NCI-H526 treated with DMSO at 0.1 percent for 48 hours (cell line): ENCODE data around the gene NFIC.

ENCODE experiments used
- DNase-seq: peaks from one replicate; lab custom pipeline; 2025; lab: John Stamatoyannopoulos, UW

The NFIC gene

GRCh38 chr19:3469638-3470499 is 103.5 kb downstream of the NFIC start:
- DNase-seq, result no peak

- DNase-seq, result no peak
These were observed 104.2 kb downstream of the NFIC start for GRCh38 chr19:3470500-3471128.

DNA sequence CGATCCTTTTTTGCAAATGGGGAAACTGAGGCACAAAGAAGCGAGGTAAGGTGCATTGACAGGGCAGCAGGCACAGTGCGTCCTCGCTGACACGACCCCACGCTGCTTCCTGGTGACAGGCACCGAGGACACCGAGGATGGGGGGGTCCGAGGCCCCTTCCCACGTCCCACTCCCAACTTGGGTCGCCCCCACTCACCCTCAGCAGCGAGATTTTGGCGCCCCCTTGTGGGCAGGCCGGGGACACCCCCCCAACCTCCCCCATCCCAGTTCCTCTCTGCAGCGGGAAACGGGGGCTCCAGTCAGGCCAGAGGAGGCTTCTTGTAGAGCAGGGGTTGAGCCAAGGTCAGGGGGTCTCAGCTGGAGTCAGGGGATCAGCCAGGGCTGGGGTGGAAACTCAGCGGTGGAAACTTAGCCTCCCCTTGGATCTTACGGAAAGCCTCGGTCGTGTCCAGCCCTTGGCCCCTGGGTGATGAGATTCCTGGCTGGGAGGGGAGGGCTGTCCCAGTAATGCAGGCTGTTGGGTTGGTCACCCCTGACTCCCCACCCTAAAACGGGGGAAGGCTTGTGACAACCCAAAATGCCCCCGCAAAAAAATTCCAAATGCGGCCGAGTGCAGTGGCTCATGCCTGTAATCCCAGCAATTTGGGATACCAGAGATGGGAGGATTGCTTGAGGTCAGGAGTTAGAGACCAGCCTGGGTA is 105.7 kb downstream of the NFIC start:
- DNase-seq, result no peak

DNA sequence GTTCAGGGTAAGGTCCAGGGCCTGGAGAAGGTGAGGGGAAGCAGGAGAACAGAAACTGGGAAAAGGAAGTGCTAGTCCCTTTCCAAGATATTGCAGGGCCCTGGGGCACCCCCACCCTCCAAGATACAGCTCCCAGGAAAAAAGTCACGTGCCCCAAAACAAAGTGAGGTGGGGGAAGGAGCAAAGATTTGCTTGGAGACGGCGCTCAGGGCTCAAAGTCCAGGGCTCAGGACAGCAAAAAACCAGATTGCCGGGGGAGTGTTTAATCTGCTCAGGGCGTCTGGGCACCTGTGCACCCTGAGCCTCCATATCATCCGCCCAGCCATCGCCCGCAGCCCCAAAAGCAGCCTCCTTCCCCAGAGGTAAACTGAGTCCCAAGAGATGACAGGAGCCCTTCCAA is 107.6 kb downstream of the NFIC start:
- DNase-seq, result no peak

- no peak for DNase-seq
These were observed 108.2 kb downstream of the NFIC start for GRCh38 chr19:3474614-3475013.

GRCh38 chr19:3475449-3475848 is 109.1 kb downstream of the NFIC start:
- no peak for DNase-seq

- DNase-seq, result no peak
These were observed 110.4 kb downstream of the NFIC start for GRCh38 chr19:3476830-3477229.

DNA sequence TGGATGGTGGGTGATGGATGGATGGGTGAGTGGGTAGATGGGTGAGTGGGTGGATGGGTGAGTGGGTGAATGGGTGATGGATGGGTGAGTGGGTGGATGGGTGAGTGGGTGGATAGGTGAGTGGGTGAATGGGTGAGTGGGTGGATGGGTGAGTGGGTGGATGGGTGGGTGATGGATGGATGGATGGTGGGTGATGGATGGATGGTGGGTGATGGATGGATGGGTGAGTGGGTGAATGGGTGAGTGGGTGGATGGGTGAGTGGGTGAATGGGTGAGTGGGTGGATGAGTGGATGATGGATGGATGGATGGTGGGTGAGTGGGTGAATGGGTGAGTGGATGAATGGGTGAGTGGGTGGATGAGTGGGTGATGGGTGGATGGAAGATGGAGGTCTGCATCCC is 111.1 kb downstream of the NFIC start:
- DNase-seq, result no peak

GRCh38 chr19:3477951-3478350 is 111.6 kb downstream of the NFIC start:
- DNase-seq, result no peak

GRCh38 chr19:3478409-3479176 is 112.2 kb downstream of the NFIC start:
- no peak for DNase-seq

GRCh38 chr19:3479177-3479833 is 112.9 kb downstream of the NFIC start:
- DNase-seq, result no peak

DNA sequence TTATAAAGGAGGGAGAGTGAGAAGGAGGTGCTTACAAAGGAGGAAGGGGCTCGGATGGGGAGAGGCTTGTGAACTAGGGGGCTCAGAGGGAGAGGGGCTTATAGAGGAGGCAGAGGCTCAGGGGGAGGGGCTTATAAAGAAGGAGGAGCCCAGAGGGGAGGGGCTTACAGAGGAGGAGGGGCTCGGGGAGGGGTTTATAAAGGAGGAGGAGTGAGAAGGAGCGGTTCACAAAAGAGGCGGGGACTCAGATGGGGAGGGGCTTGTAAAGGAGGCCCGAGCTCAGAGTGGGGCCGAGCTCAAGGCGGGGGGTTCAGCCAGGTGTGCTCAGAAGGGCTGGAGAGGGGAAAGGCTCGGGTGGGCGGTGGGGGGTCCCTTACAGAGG is 113.4 kb downstream of the NFIC start:
- no peak for DNase-seq

GRCh38 chr19:3480383-3481091 is 114.2 kb downstream of the NFIC start, which contains the start of gene SMIM24:
SMIM24 (minus strand) TSS chr19:3480525; CDS start chr19:3480463, 62 bp downstream.
- no peak for DNase-seq

DNA sequence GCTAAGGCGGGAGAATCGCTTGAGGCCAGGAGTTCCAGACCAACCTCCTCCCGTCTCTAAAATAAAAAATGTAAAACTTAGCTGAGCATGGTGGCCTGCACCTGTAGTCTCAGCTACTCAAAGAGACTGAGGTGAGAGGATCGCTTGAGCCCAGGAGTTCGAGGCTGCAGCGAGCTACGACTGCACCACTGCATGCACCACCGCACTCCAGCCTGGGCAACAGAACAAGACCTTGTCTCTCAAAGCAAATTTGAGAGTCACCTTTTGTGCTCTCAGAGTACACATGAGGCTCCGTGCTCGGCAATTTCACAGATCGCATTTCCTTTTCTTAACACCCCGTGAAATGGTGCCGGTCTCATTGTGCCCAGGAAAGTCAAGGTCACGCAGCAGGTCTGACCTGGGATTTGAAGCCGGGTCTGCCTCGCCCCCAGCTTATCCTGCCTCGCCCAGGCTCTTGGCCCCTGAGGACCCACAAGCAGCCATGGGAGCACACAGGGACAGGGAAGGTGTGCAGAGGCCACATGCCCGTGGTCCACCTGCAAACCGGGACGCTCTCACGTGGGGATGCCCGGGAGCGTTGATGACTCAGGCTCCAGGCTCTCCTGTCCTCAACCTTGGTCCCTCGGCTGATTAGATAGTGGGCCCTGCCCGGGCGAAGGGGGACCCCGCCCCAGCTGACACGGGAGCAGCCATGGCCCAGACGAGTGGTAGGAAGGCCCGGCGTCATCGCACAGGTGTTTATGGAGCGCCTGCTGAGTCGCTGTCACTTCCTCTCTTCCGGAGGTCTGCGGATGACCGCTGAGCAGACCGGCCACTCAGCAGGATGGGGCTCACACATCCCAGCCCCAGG is 115.1 kb downstream of the NFIC start:
- DNase-seq, result no peak

DNA sequence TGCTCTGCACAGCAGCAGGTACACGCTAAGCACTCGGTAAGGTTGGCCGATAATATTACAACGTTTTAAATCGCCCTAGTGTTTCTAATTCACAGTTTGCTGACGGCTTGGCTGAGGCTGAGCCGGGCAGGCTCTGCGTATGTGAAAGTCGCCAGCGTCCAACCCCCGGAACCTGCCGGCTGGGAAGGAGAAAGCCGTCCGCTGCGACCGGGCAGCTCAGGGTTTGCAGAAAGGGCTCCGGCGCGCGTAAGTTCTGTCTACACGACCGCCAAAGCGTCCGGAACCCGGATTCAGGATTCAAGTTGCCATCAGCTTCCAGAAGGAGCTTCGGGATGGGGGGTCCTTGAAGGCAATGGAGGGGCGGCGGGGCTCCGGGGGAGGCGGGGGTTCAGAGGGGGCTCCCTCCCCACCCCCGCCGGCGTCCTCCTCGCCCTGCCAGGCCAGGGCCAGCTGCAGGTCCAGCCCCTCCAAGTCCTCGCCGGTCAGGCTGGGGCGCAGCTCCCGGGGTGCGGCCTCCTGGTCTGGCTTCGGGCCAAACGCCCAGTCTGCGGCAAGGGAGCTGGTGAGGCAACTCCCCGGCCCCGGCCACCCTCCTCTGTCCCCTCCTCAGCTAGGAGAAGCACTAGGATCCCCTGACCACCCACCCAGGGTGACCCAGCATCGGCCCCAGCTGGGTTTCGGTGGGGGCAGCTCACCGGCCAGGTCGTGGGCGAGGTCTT is 116.3 kb downstream of the NFIC start:
- no peak for DNase-seq

DNA sequence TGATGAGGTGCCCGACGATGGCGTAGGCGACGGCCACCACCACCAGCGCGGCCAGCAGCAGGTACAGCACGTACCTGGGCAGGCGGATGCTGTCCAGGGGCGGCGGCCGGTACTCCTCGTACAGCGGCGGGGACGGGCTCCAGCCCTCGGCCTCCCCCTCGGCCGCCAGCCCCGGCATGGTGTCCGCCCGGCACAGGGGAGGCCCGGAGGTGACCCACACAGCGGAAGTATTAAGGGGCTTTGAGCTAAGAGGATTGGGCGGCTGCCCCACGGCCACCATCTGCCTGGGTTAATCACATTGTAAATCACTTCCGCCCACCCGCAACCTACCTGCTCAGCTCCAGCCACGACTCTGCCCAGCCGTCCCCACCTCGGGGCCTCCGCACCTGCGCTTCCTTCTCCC is 116.8 kb downstream of the NFIC start, which contains the start of gene SMIM44:
Gene SMIM44, minus strand, starts transcription at position 216 of the 403 bp plus-strand sequence. Its CDS starts 38 bp downstream, at position 178.
- no peak for DNase-seq

DNA sequence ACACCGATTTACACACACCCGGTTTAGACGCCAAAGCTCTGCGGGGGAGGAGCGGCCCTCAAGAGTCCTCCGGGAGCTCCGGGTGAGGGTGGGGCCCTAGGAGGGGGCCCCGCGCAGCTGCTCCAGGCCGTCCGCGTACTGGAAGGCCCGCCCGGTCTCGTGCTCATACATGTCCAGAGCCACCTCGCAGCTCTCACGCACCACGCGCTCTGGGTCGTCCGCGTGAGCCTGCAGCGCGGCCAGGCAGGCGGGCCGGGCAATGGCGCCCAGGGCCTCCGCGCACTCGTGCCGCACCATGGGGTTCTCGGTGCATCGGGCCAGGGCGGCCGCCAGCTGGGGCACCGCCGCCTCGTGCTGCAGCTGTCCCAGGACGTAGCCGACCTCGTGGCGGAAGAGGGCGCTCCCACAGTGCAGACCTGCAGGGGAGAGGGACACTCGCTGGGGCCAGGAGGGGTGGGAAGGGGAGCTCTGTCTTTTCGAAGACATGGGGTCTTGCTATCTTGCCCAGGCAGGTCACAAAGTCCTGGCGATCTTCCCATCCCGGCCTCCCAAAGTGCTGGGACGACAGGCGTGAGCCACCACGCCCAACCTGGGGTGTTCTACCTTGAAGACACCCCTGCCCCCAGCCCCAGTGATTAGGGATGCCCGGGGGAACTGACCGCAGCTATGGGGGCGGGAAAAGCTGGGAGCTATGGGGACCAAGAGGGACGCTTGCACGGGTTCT is 125.2 kb downstream of the NFIC start:
- no peak for DNase-seq

- DNase-seq, result no peak
These were observed 125.9 kb downstream of the NFIC start for GRCh38 chr19:3492131-3492839.
